ENCODE data around the gene PXK.
"Not testable (repeated sequence)": the region's sequence is repeated elsewhere in the genome, so short reads cannot be mapped to it uniquely, and the experiment has no call there.

Gene PXK

DNA sequence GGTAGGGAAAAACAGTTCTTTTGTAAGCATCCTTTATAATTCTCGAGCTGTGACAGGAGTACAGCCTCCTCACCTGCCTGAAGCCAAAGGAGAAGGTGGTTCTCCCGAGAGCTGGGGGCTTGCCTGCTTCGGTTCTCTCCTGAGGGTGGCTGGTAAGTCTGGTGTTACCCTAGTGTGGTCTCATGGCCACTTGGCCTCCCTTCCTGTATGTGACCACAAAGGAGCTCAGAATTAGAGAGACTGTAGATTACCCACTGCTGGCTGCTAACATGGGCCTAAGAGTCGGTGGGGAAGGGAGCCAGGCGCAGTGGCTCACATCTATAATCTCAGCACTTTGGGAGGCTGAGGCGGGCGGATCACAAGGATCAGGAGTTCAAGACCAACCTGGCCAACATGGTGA is 88.3 kb downstream of the PXK start:
- DNase-seq = no peak

DNA sequence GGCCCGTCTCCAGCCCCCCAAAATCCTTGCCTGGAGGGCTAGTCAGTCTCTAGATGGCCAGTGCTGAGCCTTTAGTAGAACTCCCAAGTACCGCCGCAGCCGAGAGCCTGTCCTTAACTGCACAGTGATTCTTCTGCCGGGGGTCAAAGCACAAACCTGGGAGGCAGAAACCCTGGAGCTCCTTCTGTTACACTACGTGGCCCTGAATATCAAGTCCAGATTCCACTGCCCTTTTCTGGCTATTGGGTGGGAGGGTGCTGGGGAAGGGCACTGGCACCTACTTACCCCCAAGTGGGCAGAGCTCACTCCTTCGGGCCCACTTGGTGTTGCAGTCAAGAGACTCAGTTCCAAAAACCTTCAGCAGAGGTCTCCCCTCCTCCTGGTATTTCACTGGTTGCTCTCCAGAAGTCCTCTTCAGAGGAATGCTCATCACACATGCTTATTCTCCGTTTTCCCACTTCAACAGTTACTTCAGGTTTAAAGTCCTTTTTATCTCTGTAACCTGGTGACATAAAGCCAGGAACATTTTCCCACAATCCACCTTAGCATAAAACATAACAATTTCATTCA is 90.1 kb downstream of the PXK start:
- no peak for DNase-seq

DNA sequence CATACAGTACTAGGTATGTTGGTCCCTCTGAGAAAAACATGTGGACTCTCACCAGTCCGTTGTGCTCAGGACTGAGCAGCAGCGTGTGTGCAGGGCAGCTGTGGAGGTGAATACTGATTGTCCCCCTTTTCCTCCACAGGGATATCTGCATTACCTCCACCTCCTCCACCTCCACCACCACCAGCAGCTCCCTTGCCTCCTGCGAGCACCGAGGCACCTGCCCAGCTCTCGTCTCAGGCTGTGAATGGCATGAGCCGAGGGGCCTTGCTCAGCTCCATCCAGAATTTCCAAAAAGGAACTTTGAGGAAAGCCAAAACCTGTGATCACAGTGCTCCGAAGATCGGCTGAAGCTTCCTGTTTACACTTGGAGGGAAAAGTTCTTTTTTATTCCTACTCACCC is 91.9 kb downstream of the PXK start:
- DNase-seq = no peak

DNA sequence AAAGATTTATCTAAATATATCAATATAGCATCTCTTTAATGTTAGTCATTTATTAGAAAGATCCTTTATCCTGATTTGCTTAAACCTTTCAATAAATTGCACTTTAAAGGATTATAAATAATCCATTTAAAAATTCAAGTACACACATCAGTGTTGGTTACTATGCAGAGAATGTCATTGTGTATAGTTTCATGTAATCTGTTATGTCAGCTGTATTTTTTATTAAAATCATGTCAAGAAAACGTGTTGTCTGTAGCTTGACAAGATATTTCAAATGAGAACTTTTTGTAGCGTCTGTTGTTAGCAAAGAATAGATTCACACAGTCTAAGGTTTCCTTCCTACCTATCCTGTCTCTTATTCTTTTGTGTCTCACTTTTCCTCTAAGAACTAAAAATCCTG is 93.1 kb downstream of the PXK start:
- DNase-seq = no peak

DNA sequence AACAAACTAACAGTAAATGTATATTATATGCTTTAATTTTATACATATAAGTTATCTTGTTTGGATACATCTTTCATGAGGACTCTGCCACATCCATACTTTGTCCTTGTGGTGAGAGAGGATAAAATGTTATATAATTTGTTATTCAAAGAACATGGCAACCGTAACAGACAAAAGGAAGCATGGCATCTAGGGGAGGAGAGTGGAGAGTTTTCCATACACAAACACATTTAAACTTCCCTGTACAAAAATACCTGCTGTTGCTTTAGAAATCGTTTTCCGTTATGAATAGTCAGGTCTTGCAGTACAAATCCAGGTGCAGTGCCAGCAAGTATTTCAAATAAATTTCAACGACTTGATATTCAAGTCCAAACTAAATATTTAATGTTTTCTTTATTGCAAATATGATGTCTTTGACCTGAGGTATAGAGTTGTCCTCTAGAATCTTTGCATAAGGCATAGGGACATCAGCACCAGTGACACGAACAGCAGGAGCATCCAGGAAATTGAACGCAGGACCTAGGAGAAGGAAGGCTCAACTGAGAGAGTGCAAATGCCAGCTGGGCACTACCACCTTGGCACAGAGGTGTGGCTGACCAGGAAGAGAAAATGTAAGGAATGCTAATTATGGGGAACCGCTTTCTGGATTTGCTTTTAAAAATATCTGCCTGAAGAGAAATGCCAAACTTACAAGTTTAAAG is 95.1 kb downstream of the PXK start:
- no peak for DNase-seq

DNA sequence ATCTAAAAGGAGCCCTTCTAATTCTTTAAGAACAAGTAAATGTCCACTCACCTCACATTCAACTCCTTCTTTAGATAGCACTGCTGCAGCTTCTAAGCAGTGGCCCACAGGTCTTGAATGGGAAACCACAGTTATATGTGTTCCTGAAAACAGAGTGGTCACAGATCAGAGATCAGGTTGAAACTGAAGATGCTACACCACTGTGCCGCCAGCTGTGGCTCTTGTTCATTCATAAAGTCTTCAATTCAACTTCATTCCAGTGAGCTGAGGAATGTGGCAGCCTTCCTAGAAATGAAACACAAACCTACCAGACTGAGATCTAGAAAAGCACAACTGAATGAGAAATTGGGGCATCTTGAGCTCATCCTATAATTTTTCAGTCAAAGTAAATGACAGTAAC is 97.0 kb downstream of the PXK start:
- no peak for DNase-seq

DNA sequence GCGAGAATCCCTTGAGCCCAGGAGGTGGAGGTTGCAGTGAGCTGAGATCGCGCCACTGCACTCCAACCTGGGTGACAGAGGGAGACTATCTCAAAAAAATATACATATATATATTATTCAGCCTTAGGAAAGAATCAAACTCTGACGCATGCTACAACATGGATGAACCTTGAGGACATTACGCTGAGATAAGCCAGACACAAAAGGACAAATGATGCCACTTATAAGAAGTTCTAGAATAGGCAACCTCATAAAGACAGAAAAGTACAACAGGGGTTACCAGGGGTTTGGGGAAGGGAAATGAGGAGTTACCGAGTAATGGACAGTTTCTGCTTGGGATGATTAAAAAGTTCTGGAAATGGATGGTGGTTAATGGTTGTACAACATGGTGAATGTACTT is 100.2 kb downstream of the PXK start:
- no peak for DNase-seq

DNA sequence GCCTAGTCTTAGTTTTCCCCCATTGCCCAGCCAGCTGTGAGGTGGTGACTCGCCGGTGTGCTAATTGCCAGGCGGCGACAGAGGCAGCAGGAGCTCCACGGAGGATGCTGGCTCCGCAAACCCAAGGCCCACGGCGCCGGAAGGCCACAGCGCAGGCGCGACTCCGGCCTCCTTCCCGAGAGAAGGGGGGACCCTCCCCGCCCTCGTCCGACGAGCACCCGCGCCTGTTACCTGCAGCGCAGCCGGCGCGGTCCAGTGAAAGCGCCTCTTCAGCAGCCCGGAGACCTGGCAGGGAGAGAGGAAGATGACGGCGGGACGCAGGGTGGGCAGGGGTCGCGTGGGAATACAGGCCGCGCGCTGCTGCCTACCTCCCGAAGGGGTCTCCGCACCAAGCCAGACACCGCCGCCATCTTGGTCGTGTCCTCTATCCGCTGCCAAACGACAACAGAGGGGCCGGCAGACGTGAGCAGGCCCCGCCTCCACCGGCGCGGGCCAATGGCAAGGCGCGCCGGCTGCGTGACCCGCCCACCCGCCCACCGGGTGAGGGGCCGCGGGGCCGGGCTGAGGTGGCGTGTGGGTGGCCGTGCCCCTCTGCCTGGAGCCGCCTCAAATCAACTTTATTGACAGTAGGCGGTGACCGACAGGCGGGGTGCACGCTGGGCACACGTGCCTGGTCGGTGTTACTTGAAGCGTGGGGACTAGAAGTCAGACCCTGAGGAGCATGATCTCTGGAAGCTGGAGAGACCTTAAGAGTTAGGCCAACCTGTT is 100.9 kb downstream of the PXK start, which contains the start of gene PDHB:
Gene PDHB, minus strand, starts transcription at position 433 of the 768 bp plus-strand sequence. Its CDS starts 23 bp downstream, at position 410.
- DNase-seq = peak; percentile 84

DNA sequence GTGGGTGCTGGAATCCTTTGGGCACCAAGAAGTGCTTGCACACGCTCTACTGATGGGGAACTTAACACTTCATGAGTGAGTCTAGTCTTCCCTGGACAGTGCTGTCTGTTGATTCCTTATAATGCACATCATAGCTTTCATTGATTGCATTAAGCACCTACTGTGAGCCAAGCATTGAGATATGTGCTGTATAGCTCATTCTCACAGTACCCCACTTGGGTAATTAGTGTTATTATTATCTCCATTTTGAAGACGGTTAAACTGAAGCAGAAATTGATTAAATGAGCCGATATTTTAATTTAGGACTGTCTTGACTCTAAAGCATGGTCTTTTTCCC is 101.4 kb downstream of the PXK start:
- no peak for DNase-seq

DNA sequence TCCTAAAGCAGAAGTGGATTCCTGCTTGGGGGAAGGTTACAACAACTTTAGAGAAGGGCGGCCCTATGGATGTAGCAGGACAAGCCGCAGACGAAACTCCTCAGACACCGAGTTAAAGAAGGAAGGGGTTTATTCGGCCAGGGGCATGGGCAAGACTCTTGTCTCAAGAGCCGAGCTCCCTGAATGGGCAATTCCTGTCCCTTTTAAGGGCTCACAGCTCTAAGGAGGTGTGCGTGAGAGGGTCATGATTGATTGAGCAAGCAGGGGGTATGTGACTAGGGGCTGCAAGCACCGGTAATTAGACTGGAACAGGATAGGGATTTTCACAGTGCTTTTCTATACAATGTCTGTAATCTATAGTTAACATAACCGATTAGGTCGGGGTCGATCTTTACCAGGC is 101.8 kb downstream of the PXK start:
- DNase-seq = no peak

DNA sequence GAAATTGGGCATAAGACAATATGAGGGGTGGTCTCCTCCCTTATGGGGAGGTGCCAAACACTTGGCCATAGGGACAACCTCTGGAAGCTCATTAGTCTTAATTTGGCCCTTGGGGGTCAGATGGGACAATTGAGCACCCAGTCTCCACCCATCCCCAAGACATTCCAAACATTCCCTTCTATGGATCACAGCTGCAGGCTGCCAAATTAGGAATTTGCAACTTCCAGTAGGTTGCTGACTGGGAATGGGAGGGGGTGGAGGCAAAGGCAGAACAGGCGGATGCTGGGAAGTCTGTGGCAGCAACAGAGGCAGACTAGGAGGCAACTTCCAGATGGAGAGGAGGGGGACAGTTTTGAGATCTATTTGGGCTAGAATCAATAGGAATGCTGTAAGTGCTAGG is 102.3 kb downstream of the PXK start:
- DNase-seq = no peak

DNA sequence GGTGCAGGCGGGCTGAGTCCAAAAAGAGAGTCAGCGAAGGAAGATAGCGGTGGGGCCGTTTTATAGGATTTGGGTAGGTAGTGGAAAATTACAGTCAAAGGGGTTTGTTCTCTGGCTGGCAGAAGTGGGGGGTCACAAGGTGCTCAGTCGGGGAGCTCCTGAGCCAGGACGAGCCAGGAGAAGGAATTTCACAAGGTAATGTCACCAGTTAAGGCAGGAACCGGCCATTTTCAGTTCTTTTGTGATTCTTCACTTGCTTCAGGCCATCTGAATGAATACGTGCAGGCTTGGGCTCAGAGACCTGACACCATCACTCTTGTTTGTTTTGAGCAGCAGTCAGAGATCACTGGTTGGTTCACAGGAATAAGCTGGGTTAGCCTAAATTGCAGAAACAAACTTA is 104.6 kb downstream of the PXK start:
- not testable (repeated sequence) for DNase-seq

DNA sequence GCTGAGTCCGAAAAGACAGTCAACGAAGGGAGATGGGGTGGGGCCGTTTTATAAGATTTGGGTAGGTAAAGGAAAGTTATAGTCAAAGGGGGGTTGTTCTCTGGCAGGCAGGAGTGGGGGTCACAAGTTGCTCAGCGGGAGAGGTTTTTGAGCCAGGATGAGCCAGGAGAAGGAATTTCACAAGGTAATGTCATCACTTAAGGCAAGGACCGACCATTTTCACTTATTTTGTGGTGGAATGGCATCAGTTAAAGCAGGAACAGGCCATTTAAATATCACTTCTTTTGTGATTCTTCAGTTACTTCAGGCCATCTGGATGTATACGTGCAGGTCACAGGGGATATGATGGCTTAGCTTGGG is 108.3 kb downstream of the PXK start:
- DNase-seq = not testable (repeated sequence)

DNA sequence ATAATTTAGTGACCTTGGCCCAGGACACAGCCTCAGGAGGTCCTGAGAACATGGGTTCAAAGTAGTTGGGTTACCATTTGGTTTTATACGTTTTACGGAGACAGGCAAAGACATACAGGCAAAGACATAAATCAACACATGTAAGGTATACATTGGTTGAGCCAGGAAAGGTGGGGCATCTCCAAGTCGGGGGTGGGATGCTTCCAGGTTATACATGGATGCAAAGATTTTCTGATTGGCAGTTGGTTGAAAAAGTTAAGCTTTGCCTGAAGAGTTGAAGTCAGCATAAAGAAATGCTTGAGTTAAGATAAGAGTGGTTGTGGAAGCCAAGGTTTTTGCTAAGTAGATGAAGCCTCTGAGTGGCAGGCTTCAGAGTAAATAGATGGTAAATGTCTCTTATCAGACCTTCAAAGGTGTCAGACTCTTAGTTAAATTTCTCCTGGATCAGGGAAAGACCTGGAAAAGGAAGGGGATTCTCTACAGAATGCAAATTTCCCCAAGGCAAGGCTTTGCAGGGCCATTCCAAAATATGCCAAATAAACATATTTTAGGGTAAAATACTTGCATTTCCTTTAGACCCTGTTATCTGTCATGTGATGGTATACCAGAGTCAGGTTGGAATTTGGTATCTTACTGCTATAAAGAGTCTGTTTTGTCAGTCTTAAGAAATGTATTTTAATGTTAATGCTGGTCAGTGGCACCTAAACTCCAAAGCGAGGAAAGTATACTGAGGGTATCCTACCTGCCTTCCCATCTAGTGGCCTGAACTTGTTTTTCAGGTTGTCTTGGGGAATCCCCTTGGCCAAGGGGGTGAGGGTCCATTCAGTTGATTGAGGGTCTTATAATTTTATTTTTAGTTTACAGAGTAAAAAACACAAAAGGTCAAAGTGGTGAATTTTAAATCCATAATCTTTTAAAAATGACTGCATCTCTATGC is 109.1 kb downstream of the PXK start:
- no peak for DNase-seq

DNA sequence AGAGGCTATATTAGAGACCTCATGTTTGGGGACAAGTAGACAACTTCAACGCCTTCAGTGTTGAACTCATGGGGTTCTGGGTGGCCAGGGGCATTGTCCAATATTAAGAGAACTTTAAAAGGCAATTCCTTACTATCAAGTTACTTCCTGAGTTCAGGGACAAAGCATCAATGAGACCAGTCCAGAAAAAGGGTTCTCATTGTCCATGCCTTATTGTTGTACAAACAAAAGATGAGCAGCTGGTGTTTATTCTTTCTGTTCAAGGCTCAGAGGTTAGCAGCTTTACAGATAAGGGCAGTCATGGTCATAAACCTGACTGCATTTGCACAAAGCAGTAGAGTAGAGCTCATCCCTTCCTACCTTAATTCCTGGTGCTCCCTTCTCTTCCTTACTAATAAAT is 119.5 kb downstream of the PXK start:
- no peak for DNase-seq

DNA sequence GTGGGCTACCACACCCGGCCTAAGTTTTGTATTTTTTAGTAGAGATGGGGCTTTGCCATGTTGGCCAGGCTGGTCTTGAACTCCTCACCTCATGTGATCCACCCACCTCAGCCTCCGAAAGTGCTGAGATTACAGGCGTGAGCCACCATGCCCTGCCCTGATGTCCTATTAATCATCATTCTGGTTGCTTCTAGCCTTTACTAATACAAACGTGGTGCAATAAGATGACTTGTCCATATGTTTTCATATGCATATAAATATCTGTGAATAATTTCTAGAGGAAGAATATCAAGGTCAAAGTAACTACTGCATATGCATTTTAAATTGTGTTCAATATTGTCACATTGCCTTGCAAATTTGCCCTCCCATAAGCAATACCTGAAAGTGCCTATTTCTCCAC is 126.5 kb downstream of the PXK start:
- no peak for DNase-seq

DNA sequence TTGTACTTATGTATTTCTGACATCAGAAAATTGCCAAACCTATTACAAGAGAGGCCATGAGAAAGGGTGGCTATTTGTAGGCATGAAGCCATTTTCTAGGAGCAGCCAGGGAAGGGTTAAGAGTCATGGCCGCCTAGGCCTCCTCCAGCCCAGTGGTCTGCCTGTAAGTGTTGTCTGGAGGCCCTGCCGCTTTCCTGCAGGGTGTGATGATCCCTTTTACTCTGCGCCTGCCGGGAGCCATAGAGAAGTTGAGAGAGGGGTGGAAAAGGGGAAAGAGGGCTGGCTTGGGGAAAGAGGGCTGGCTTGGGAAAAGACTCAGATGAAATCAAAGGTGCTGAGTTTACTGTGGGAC is 130.1 kb downstream of the PXK start:
- no peak for DNase-seq

DNA sequence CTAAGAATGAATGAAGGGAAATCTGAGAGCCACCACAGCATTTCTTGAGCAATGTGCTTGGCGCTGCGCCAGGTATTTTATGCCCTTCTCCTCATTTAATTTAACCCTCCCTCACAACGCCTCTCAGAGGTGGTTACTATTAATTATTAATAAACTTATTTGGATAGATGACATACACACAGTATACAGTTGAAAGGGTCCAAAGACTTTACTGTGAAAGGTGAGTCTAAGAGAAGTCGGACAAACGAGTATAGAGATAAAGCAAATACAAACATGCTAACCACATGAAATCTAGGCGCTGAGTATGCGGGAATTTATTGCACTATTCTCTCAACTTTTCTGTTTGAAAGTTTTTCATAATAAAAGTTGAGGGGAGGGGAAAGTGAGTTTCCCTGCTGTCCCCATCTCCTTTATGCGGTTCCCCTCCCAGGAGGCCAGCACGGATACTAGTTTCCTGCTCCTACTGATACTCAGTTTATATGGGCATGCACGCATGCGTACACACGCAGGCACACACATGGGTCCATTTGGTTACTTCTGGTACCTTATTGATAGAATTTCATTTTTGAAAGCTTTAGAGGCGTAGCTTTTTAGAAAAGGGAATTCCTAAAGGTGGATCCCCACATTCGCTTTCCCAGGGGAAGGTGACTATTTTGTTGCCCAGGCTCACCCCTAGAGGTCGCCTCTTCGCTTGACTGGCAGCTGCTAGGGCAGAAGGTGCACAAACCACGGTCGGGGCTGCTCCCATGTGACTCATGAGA is 130.7 kb downstream of the PXK start:
- DNase-seq = peak; percentile 83

DNA sequence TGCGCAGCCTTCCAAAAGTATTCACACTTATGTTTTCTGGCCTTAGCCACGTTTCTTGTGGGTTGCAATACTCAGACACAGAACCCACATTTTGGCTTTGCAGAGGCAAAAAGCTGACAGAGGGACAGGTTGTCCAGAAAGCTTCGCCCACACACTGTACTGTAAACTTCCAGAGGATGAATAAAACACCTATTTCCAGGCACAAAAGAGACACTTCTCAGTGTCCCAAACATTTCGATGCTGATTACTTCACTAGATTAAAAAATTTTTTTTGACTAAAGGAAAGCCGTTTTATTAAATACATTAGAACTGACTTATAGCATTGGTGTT is 131.2 kb downstream of the PXK start:
- DNase-seq = no peak

DNA sequence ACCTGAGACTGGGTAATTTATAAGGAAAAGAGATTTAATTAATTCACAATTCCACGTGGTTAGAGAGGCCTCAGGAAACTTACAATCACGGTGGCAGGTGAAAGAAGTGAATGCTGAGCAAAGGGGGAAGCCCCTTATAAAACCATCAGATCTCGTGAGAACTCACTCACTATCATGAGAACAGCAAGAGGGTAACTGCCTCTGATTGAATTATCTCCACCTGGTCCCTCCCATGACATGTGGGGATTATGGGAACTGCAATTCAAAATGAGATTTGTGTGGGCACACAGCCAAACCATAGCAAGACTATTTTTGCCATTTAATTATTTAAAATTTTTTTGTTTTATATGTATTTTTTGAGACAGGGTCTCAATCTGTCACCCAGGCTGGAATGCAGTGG is 132.2 kb downstream of the PXK start:
- DNase-seq = no peak

DNA sequence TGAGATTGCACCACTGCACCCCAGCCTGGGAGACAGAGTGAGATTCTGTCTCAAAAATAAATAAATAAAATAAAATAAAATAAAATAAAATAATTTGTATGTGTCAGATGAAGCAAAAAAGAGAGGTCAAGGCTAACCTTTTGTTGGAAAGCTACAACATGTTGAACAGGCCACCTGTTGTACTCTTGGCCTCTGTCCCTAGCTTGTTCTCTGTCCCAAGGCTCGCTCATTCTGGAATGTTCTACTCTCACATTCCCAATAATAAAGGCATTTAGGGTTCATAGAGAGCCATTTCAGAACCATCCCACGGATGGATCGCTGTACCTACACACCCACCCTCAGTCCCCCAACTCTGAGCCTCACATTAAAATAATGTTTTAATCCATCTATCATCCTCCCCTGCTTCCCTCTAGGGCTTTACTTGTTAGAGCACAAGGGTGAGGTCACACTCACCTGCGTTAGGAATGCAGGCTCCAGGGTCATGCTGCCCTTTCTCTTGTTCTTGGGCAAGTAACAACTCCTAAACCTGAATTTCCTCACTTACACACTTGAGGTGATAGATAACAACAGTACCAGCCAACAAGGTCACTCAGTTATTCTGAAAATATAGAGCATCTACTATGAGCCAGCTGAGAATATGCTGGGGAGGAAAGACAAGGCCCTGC is 134.3 kb downstream of the PXK start:
- no peak for DNase-seq

DNA sequence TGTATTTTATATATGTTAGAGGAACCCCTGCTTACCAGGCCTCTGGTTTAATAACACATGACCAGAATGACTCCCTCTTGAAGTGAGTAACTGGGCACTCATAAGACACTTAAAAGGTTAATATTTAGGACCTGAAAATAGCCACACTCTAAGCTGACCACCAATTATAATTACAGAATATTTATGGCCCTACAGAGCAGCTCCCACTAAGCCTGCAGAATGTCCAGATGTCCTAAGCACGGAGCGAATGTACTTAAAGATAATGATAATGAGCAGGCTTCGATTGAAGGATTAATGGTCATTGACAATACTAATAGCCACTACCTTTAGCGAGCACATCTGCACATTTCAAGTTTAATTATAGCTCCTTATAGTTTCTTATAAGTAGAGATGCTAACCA is 136.4 kb downstream of the PXK start:
- no peak for DNase-seq

Data from NK-92 treated with Interleukin-12 subunit alpha and Interleukin-12 subunit beta, amount 100 ng/mL, for 24 hours (cell line).